Stimulated activated CD4-positive, alpha-beta T cell treated with anti-CD3 and anti-CD28 coated beads, TNF-alpha, amount 100 ng/mL, for 1 hour (primary cell): ENCODE measurements around the gene CCL21.

ENCODE experiments used
- DNase-seq, 3 donors: peaks; one replicate each; pipeline ENCODE4 v3.0.0-alpha.2; 2020; ENCODE audit warnings: low read depth in 3 of 3, low spot score in 1 of 3

The CCL21 gene

GRCh38 chr9:34709196-34709978, 549 bp downstream of the CCL21 start:
- no peak for DNase-seq

GRCh38 chr9:34707130-34707529, 2.8 kb downstream of the CCL21 start:
- no peak for DNase-seq

- DNase-seq, result peak; percentile 59 to 78 (median 64)
These were observed 7.9 kb downstream of the CCL21 start for GRCh38 chr9:34701769-34702736.

GRCh38 chr9:34701023-34701768, 8.7 kb downstream of the CCL21 start:
- peak; percentile 20 to 77 (median 53) for DNase-seq

GRCh38 chr9:34694811-34695210, 15.1 kb downstream of the CCL21 start:
- no peak for DNase-seq

GRCh38 chr9:34693560-34693959, 16.4 kb downstream of the CCL21 start:
- DNase-seq, result no peak

- no peak for DNase-seq
These were observed 18.0 kb downstream of the CCL21 start for GRCh38 chr9:34691936-34692315.

- DNase-seq, result no peak
These were observed 18.7 kb downstream of the CCL21 start, which contains the start of gene CCL19 for GRCh38 chr9:34690983-34691935. TSS of gene CCL19 (minus strand) at chr9:34691276. CDS start at chr9:34691139, 137 bp downstream.

GRCh38 chr9:34689512-34689911, 20.4 kb downstream of the CCL21 start:
- DNase-seq, result no peak

- no peak for DNase-seq
These were observed 20.8 kb downstream of the CCL21 start for GRCh38 chr9:34689116-34689470.

GRCh38 chr9:34688329-34689115, 21.4 kb downstream of the CCL21 start:
- no peak for DNase-seq

- no peak for DNase-seq
These were observed 22.5 kb downstream of the CCL21 start for GRCh38 chr9:34687276-34688030.

- no peak for DNase-seq
These were observed 23.2 kb downstream of the CCL21 start for GRCh38 chr9:34686732-34687131.

- DNase-seq, result no peak
These were observed 23.7 kb downstream of the CCL21 start for GRCh38 chr9:34686231-34686630.

GRCh38 chr9:34685591-34685990, 24.3 kb downstream of the CCL21 start:
- DNase-seq, result no peak

GRCh38 chr9:34684816-34685215, 25.1 kb downstream of the CCL21 start:
- no peak for DNase-seq

- DNase-seq, result no peak
These were observed 25.8 kb downstream of the CCL21 start for GRCh38 chr9:34684145-34684544.

- DNase-seq, result no peak
These were observed 34.1 kb downstream of the CCL21 start for GRCh38 chr9:34675869-34676268.
